CD4-positive, alpha-beta T cell treated with Interleukin-4 for 1 hour (primary cell): ENCODE measurements around the gene DMRT1.
A peak's percentile ranks its signal among the peaks of the same experiment; 100 is the strongest.

Experiments
- DNase-seq, 2 donors: peaks; one replicate each; pipeline ENCODE4 v3.0.0-alpha.2; 2020 to 2022

The DMRT1 gene

DNA sequence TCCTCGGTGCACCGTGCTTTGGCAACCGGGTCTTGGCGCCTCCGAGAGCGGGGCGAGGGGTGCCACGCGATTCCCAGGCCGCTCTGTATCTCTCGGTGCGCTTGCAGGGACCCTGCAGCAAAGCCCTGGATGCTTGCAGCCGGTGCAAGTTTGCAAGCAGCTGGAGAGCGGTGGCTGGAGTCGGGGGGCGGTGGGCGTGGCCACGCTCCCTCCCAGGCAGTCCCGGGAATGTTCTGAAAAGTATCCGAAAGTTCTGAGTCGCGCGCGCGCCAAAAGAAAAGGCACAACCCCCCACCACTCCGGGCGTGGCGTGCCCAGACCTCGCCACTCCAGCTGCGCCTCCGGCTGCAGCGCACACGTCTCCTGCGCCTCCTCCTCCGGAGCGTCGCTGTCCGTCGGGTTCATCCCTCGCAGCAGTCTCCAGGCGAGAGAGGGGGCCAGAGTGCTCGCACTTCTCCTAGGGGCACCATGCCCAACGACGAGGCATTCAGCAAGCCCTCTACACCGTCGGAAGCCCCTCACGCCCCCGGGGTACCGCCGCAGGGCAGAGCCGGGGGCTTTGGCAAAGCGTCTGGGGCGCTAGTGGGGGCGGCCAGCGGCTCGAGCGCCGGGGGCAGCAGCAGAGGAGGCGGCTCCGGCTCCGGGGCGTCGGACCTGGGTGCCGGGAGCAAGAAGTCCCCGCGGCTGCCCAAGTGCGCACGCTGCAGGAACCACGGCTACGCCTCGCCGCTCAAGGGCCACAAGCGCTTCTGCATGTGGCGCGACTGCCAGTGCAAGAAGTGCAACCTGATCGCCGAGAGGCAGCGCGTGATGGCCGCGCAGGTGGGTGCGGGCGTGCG, at the start of gene DMRT1:
DMRT1 (plus strand) TSS at position 327 of the 839 bp plus-strand sequence; CDS start at position 469, 142 bp downstream.
- no peak for DNase-seq

GRCh38 chr9:792331-793260, 48.9 kb upstream of the DMRT1 start:
- no peak for DNase-seq

DNA sequence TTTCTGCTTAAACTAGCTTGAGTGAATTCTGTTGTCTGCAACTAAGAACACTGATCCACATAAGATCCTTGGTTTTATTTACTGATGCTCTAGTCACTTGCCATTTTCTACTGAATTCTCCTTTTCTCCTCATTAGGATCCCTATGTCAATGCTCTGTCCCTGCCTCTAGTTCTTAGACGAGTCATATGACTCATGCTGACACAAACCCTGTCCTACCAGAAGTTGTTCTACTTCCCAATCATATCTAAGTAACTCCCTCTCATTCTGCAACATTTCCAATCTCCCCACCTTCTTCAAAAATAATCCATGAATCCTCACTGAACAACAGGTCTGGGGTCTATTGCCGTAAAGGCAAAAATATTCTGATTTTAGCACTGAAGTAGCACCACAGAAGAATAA, 47.1 kb upstream of the DMRT1 start:
- no peak for DNase-seq

GRCh38 chr9:795869-796268, 45.6 kb upstream of the DMRT1 start:
- no peak for DNase-seq

GRCh38 chr9:800591-801150, 40.8 kb upstream of the DMRT1 start:
- DNase-seq = no peak

DNA sequence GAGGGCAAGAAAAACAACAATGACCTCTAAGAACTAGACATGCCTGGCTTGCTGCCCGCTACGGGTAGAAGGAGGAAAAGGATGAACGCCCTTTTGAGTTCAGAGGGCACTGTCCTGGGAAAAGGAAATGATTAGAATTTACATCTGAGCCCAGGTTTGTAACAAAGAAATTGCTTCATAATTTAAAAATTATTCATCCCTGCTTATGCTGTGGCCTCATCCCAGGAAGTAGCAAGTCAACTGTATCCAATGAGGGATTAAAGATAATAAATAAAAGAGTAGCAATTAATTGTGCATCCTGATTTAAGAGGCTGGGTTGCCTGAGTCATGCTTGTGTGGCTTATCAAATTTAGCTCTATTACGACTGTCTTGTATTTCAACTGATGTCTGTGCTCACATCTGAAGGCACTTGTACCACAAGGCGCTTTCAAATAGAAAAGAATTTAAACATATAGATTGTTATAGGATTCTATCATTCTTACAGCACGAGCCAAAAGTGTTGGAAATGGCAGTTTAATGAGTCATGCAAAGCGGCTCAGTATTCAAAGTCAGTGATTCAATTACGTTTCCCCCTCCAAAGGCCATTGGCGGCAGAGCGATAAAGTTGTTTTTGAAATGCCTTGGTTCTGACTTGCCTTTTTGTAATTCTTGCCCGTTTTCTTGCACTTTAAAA, 40.0 kb upstream of the DMRT1 start:
- DNase-seq = no peak

GRCh38 chr9:804026-804425, 37.5 kb upstream of the DMRT1 start:
- DNase-seq = no peak

- DNase-seq = no peak
These were observed 36.3 kb upstream of the DMRT1 start for GRCh38 chr9:805151-805550.

GRCh38 chr9:806285-807156, 35.0 kb upstream of the DMRT1 start:
- peak in 1 of 2 donors; percentile 27 for DNase-seq

- DNase-seq = no peak
These were observed 30.4 kb upstream of the DMRT1 start for GRCh38 chr9:811106-811531.

- no peak for DNase-seq
These were observed 22.5 kb upstream of the DMRT1 start for GRCh38 chr9:818958-819357.

DNA sequence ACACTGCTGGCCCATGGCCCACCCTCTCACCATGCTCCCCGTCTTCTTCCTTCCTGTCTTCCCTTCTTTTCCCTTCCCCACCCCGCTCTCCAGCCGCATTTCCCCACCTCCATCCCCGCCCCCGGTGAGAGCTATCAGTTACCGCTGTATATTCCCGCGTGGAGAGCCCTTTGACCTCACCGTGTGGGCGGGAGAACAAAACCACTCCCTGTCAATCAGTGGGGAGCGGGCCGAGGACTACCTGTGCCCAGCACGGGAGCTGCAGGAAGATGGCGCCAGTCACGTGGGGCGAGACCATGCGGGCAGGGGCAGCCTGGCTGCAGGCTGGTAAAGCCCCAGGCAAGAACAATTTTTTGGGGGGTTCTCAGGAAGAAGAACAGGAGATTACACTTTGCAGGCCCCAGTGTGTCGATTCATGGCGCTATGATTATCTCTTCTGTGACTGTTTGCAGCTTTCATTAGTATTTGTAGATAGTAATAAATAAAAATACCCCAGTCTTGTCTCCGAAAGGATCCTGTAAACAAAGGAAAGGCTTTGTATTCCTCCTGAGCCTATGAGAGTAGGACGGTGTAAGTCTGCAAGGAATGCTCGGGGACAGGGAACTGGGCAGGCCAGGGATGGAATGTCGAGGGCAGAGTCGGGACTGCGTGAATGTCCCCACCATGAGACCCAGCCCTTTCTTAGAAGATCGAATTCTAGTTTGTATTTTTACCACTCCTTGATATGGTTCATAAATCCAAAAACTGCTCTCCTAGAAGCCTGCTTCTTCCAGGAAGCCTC, 14.8 kb upstream of the DMRT1 start:
- no peak for DNase-seq

DNA sequence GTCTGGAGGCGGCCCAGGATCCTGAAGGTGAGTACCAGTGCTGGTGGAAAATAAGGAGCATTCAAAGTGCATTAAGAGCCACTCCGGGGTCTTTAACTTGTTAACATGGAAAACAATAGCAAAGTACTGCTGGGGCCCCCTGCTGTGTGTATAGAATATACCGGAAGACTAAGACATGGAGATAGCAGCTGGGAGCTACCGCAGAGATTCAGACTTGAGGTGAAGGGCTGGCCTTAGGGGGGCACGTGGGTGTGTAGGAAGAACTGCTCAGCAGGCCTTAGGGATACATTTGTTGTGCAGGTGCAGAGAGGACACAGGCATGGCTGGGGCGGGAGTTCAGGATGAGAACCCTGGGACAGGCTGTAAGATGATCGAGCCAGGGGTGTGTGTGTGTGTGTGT, 1.2 kb upstream of the DMRT1 start:
- DNase-seq = no peak

- DNase-seq = no peak
These were observed 1.3 kb downstream of the DMRT1 start for GRCh38 chr9:842635-843426.

- no peak for DNase-seq
These were observed 1.9 kb downstream of the DMRT1 start for GRCh38 chr9:843427-843785.

DNA sequence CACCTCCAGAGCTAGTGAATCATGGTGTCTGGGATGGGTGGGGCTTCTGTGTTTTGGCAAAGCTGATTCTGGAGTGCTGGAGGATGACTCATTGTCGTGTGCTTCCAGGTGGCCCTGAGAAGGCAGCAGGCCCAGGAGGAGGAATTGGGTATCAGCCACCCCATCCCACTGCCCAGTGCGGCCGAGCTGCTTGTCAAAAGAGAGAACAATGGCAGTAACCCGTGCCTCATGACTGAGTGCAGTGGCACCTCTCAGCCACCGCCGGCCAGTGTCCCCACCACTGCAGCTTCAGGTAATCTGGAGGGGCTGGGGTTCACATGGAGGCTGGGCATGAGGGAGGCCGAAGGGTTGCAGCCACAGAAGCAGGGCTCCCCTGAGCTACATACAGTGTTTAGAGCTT, 5.4 kb downstream of the DMRT1 start:
- DNase-seq = no peak

GRCh38 chr9:847505-847904, 6.0 kb downstream of the DMRT1 start:
- DNase-seq = no peak

- no peak for DNase-seq
These were observed 7.9 kb downstream of the DMRT1 start for GRCh38 chr9:849431-849830.

- no peak for DNase-seq
These were observed 11.0 kb downstream of the DMRT1 start for GRCh38 chr9:852539-852938.

GRCh38 chr9:859251-859650, 17.8 kb downstream of the DMRT1 start:
- no peak for DNase-seq
